Measurements from ENCODE around the gene PLXDC2.

DNA sequence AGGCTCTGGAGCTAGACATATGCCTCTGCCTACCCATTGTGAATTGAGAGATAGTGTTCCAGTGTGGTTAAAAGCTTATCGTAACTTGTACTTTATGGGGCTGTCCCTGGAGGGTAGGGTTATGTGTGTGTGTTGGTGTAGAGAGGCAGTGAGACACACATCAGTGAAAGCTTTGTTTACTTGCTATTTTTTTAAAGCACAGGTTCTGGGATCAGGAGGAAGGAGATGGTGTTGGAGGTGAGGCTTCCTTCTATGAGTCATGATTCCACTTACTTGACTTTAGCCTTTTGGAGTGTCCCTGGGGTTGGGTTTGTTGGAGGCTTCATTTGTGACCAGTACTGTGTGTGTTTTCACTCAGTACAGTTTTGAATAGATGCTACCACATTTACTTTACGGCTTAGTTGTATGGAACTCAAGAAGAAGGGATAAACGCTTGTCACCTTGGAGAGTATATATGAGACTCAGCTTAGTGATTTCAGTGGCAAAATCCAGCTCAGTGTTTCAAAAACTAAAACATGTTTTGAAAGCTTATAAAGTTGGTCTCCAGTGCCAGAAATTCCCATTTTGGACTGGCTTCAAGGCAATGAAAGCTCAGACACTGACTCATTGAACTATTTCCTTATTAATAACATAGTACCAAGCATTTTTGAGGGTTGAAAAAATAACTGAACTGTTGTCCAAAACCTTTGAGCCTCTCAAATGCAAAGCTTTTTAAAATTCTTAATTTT lies 106.2 kb downstream of the PLXDC2 start:
- TF ChIP-seq, protein P1, sequence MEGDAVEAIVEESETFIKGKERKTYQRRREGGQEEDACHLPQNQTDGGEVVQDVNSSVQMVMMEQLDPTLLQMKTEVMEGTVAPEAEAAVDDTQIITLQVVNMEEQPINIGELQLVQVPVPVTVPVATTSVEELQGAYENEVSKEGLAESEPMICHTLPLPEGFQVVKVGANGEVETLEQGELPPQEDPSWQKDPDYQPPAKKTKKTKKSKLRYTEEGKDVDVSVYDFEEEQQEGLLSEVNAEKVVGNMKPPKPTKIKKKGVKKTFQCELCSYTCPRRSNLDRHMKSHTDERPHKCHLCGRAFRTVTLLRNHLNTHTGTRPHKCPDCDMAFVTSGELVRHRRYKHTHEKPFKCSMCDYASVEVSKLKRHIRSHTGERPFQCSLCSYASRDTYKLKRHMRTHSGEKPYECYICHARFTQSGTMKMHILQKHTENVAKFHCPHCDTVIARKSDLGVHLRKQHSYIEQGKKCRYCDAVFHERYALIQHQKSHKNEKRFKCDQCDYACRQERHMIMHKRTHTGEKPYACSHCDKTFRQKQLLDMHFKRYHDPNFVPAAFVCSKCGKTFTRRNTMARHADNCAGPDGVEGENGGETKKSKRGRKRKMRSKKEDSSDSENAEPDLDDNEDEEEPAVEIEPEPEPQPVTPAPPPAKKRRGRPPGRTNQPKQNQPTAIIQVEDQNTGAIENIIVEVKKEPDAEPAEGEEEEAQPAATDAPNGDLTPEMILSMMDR (IDR thresholded peaks at IDR 0.05 in 2 of 3, conservative IDR thresholded peaks at IDR 0.05 in 1 of 3; ENCODE audit: control insufficient read depth in 2 of 3, extremely low read depth in 1 of 3, insufficient read depth in 1 of 3, low read depth in 3 of 3, low read length in 3 of 3): no peak
- TF ChIP-seq, protein P2, sequence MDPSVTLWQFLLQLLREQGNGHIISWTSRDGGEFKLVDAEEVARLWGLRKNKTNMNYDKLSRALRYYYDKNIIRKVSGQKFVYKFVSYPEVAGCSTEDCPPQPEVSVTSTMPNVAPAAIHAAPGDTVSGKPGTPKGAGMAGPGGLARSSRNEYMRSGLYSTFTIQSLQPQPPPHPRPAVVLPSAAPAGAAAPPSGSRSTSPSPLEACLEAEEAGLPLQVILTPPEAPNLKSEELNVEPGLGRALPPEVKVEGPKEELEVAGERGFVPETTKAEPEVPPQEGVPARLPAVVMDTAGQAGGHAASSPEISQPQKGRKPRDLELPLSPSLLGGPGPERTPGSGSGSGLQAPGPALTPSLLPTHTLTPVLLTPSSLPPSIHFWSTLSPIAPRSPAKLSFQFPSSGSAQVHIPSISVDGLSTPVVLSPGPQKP (IDR thresholded peaks at IDR 0.05; ENCODE audit: low read depth, low read length): no peak
- TF ChIP-seq RCOR1 (conservative IDR thresholded peaks at IDR 0.05; ENCODE audit: low read depth, low read length) (no peak), NFYB (IDR thresholded peaks at IDR 0.05; ENCODE audit: insufficient read depth, low read depth, low read length) (no peak), POLR2AphosphoS5 (IDR thresholded peaks at IDR 0.05; ENCODE audit: low read length) (no peak), ZZZ3 (IDR thresholded peaks at IDR 0.05; ENCODE audit: control insufficient read depth, insufficient read length, low read depth) (no peak)
- TF ChIP-seq, protein P3, sequence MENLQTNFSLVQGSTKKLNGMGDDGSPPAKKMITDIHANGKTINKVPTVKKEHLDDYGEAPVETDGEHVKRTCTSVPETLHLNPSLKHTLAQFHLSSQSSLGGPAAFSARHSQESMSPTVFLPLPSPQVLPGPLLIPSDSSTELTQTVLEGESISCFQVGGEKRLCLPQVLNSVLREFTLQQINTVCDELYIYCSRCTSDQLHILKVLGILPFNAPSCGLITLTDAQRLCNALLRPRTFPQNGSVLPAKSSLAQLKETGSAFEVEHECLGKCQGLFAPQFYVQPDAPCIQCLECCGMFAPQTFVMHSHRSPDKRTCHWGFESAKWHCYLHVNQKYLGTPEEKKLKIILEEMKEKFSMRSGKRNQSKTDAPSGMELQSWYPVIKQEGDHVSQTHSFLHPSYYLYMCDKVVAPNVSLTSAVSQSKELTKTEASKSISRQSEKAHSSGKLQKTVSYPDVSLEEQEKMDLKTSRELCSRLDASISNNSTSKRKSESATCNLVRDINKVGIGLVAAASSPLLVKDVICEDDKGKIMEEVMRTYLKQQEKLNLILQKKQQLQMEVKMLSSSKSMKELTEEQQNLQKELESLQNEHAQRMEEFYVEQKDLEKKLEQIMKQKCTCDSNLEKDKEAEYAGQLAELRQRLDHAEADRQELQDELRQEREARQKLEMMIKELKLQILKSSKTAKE (IDR thresholded peaks at IDR 0.05; ENCODE audit: low read depth, poor library complexity, severe bottlenecking): no peak
